ENCODE results near the gene OR1K1.

The OR1K1 gene

GRCh38 chr9:122810306-122810946 lies 10.5 kb downstream of the OR1K1 start:
- peak; percentile 27 for DNase-seq (ENCODE audit: low read depth)
- TF ChIP-seq, protein P1, sequence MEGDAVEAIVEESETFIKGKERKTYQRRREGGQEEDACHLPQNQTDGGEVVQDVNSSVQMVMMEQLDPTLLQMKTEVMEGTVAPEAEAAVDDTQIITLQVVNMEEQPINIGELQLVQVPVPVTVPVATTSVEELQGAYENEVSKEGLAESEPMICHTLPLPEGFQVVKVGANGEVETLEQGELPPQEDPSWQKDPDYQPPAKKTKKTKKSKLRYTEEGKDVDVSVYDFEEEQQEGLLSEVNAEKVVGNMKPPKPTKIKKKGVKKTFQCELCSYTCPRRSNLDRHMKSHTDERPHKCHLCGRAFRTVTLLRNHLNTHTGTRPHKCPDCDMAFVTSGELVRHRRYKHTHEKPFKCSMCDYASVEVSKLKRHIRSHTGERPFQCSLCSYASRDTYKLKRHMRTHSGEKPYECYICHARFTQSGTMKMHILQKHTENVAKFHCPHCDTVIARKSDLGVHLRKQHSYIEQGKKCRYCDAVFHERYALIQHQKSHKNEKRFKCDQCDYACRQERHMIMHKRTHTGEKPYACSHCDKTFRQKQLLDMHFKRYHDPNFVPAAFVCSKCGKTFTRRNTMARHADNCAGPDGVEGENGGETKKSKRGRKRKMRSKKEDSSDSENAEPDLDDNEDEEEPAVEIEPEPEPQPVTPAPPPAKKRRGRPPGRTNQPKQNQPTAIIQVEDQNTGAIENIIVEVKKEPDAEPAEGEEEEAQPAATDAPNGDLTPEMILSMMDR (IDR thresholded peaks at IDR 0.05; ENCODE audit: control insufficient read depth, insufficient read depth, low read depth, low read length, missing control alignments): peak; percentile 58
- no peak overlapping the region for H3K4me3 ChIP-seq (ENCODE audit: control insufficient read depth, low read depth, low read length)

- TF ChIP-seq, protein P1 (IDR thresholded peaks at IDR 0.05; ENCODE audit: control insufficient read depth, insufficient read depth, low read depth, low read length, missing control alignments): no peak
- DNase-seq (ENCODE audit: low read depth): no peak
- no peak overlapping the region for H3K4me3 ChIP-seq (ENCODE audit: control insufficient read depth, low read depth, low read length)
These were observed 12.8 kb downstream of the OR1K1 start for GRCh38 chr9:122812736-122813135.

DNA sequence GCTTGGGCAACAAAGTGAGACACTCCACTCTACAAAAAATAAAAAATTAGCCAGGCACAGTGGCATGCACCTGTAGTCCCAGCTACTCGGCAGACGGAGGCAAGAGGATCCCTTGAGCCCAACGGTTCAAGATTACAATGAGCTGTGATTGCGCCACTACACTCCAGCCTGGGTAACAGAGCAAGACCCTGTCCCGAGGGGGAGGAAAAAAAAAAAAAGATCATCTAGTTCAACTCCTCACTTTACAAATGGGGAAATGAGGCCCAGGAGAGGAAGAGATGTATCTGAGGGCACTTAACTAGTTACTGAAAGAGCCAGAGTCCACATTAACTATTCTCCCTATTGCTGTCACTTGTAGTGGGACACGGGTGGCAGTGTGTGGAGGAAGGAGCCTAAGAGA lies 14.6 kb downstream of the OR1K1 start:
- H3K4me3 ChIP-seq (ENCODE audit: control insufficient read depth, low read depth, low read length): no peak overlapping the region
- DNase-seq (ENCODE audit: low read depth): no peak
- TF ChIP-seq, protein P1 (IDR thresholded peaks at IDR 0.05; ENCODE audit: control insufficient read depth, insufficient read depth, low read depth, low read length, missing control alignments): no peak

GRCh38 chr9:122815544-122815943 lies 15.6 kb downstream of the OR1K1 start:
- no peak overlapping the region for H3K4me3 ChIP-seq (ENCODE audit: control insufficient read depth, low read depth, low read length)
- no peak for DNase-seq (ENCODE audit: low read depth)
- TF ChIP-seq, protein P1 (IDR thresholded peaks at IDR 0.05; ENCODE audit: control insufficient read depth, insufficient read depth, low read depth, low read length, missing control alignments): no peak

DNA sequence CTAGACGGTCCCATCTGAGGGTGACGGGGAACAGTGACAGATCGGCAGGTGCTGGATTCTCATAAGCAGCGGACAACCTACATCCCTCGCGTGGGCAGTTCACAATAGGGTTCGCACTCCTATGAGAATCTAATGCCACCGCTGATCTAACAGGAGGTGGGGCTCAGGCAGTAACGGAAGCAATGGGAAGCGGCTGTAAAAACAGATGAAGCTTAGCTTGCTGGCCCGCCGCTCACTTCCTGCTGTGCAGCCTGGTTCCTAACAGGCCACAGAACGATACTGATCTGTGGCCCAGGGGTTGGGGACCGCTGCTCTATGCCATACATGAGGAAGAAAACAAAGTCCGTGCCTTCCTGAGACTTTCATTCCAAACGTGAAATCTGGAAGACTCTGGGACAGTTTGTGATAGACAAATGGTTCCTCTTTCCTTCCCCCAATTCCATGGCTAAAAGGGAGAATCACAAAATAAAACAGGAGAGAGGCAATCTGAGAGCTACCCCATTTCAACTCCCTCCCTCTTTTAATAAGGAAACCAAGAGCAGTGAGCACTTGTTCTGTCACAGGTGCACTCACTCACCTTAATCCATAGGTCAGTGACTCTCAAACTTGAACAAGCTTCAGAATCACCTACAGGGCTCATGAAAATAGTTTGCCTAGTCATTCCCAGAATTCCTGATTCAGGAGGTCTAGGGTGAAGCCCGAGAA lies 16.4 kb downstream of the OR1K1 start:
- DNase-seq (ENCODE audit: low read depth): no peak
- TF ChIP-seq, protein P1 (IDR thresholded peaks at IDR 0.05; ENCODE audit: control insufficient read depth, insufficient read depth, low read depth, low read length, missing control alignments): no peak
- no peak overlapping the region for H3K4me3 ChIP-seq (ENCODE audit: control insufficient read depth, low read depth, low read length)

- no peak for DNase-seq (ENCODE audit: low read depth)
- TF ChIP-seq, protein P1 (IDR thresholded peaks at IDR 0.05; ENCODE audit: control insufficient read depth, insufficient read depth, low read depth, low read length, missing control alignments): no peak
- no peak overlapping the region for H3K4me3 ChIP-seq (ENCODE audit: control insufficient read depth, low read depth, low read length)
These were observed 19.4 kb downstream of the OR1K1 start for GRCh38 chr9:122819326-122819725.

Measured in AG09309 (cell line).